SW 1271 (cell line): ENCODE data around the gene PODXL.
"Not testable (repeated sequence)": the region's sequence is repeated elsewhere in the genome, so short reads cannot be mapped to it uniquely, and the experiment has no call there.

Experiments used
- DNase-seq, 2 experiments: peaks; one replicate each; lab custom pipeline; 2025; lab: John Stamatoyannopoulos, UW

Gene PODXL

GRCh38 chr7:131489881-131490280 lies 66.5 kb downstream of the PODXL start:
- no peak for DNase-seq

GRCh38 chr7:131489196-131489595 lies 67.2 kb downstream of the PODXL start:
- DNase-seq: no peak

GRCh38 chr7:131488361-131488760 lies 68.1 kb downstream of the PODXL start:
- DNase-seq: no peak

- no peak for DNase-seq
Measured at GRCh38 chr7:131487217-131487616, 69.2 kb downstream of the PODXL start.

GRCh38 chr7:131486346-131486745 lies 70.1 kb downstream of the PODXL start:
- DNase-seq: no peak

- DNase-seq: no peak
Measured at GRCh38 chr7:131483586-131483985, 72.8 kb downstream of the PODXL start.

- no peak for DNase-seq
Measured at GRCh38 chr7:131482800-131483199, 73.6 kb downstream of the PODXL start.

- DNase-seq: peak in 1 of 2 experiments; percentile 45
Measured at GRCh38 chr7:131480384-131481315, 75.8 kb downstream of the PODXL start.

- no peak for DNase-seq
Measured at GRCh38 chr7:131476740-131477139, 79.7 kb downstream of the PODXL start.

- DNase-seq: no peak
Measured at GRCh38 chr7:131471250-131472004, 85.0 kb downstream of the PODXL start.

- DNase-seq: no peak
Measured at GRCh38 chr7:131467788-131468187, 88.6 kb downstream of the PODXL start.

GRCh38 chr7:131466735-131467365 lies 89.6 kb downstream of the PODXL start:
- DNase-seq: no peak

- not testable (repeated sequence) for DNase-seq
Measured at GRCh38 chr7:131462715-131463114, 93.7 kb downstream of the PODXL start.

GRCh38 chr7:131462059-131462458 lies 94.4 kb downstream of the PODXL start:
- DNase-seq: no peak

- no peak for DNase-seq
Measured at GRCh38 chr7:131459256-131459655, 97.2 kb downstream of the PODXL start.

GRCh38 chr7:131456338-131456737 lies 100.1 kb downstream of the PODXL start:
- no peak for DNase-seq

GRCh38 chr7:131455546-131455945 lies 100.9 kb downstream of the PODXL start:
- no peak for DNase-seq

- DNase-seq: no peak
Measured at GRCh38 chr7:131455001-131455400, 101.4 kb downstream of the PODXL start.

GRCh38 chr7:131454498-131454897 lies 101.9 kb downstream of the PODXL start:
- DNase-seq: no peak
